H1 (cell line): ENCODE measurements around the gene MGAT5B.

Source experiments
- BCL11A ChIP-seq, 2 experiments: IDR thresholded peaks; one replicate each; pipeline ENCODE4 v1.6.1; 2011; ENCODE audit warnings: low read depth in 2 of 2, low read length in 2 of 2, mild to moderate bottlenecking in 2 of 2
- CBX5 ChIP-seq: fragments of 300-800, 300-1000 bp; sonication (generic); IDR thresholded peaks from 2 replicates; pipeline ENCODE4 v1.7.1; 2016; ENCODE audit warnings: antibody characterized with exemption, low read length, low read depth
- CEBPB ChIP-seq: IDR thresholded peaks from 2 replicates; pipeline ENCODE4 v1.6.1; 2012; ENCODE audit warnings: low read depth, low read length
- CTCF ChIP-seq, 3 experiments: IDR thresholded peaks; 1 replicate in 2 of 3; 2 replicates in 1 of 3; pipeline versions ENCODE4 v1.5.1 to v1.6.1; 2011; ENCODE audit warnings: low read length in 3 of 3, mild to moderate bottlenecking in 3 of 3, inconsistent platforms in 2 of 3, low read depth in 1 of 3, moderate library complexity in 1 of 3; ENCODE audit not compliant: insufficient read depth in 1 of 3; ENCODE audit errors: control extremely low read depth in 1 of 3
- EZH2 ChIP-seq: fragments of 200-600 bp; sonication (generic); IDR thresholded peaks from 2 replicates; pipeline ENCODE4 v1.7.1; 2012; ENCODE audit warnings: low read depth, mild to moderate bottlenecking, moderate library complexity, low read length, inconsistent platforms; ENCODE audit not compliant: severe bottlenecking
- POLR2A ChIP-seq, 2 experiments: IDR thresholded peaks; 1 replicate in 1 of 2; 2 replicates in 1 of 2; pipeline ENCODE4 v1.6.1; 2011; ENCODE audit warnings: low read depth in 2 of 2, low read length in 2 of 2, mild to moderate bottlenecking in 2 of 2; ENCODE audit errors: control extremely low read depth in 1 of 2
- RAD21 ChIP-seq, 2 experiments: IDR thresholded peaks in 1 of 2; conservative IDR thresholded peaks in 1 of 2; 2 replicates each; pipeline ENCODE4 v1.6.1; 2011; ENCODE audit warnings: low read depth in 2 of 2, low read length in 2 of 2, improper control_type of control experiment in 1 of 2, inconsistent platforms in 1 of 2, mild to moderate bottlenecking in 1 of 2, moderate library complexity in 1 of 2
- RNF2 ChIP-seq: fragments of 200-900, 300-1000 bp; sonication (generic); IDR thresholded peaks from 2 replicates; pipeline ENCODE4 v1.7.1; 2016; ENCODE audit warnings: borderline replicate concordance, low read depth, mild to moderate bottlenecking, antibody characterized with exemption, low read length; ENCODE audit not compliant: poor library complexity, severe bottlenecking; ENCODE audit errors: missing control alignments
- SUZ12 ChIP-seq: fragments of 200-600 bp; sonication (generic); IDR thresholded peaks from 2 replicates; pipeline ENCODE4 v1.6.1; 2012; ENCODE audit warnings: mild to moderate bottlenecking, inconsistent platforms, low read length, moderate library complexity, mixed read lengths
- ZNF274 ChIP-seq: IDR thresholded peaks from 2 replicates; pipeline ENCODE4 v1.7.0; 2012; ENCODE audit warnings: low read length, borderline replicate concordance; ENCODE audit errors: extremely low read depth

GRCh38 chr17:76946111-76946771, 78.0 kb downstream of the MGAT5B start:
- TF ChIP-seq POLR2A (IDR thresholded peaks at IDR 0.05; ENCODE audit: control extremely low read depth in 1 of 2, low read depth in 2 of 2, low read length in 2 of 2) (no peak), CEBPB (no peak), CTCF (IDR thresholded peaks at IDR 0.05; ENCODE audit: control extremely low read depth in 1 of 3, insufficient read depth in 1 of 3, low read depth in 1 of 3, low read length in 3 of 3) (no peak), CBX5 (no peak), RAD21 (IDR thresholded peaks at IDR 0.05 in 1 of 2, conservative IDR thresholded peaks at IDR 0.05 in 1 of 2; ENCODE audit: low read depth in 2 of 2, low read length in 2 of 2) (no peak), BCL11A (IDR thresholded peaks at IDR 0.05; ENCODE audit: low read depth in 2 of 2, low read length in 2 of 2) (no peak), SUZ12 (no peak), ZNF274 (no peak), EZH2 (no peak), RNF2 (no peak)
